OCI-LY1 (cell line): Measurements from ENCODE around the gene HMMR.
A peak's percentile ranks its signal among the peaks of the same experiment; 100 is the strongest.

Experiments used
- H2AFZ ChIP-seq: fragments of 200-600 bp; sonication (generic), shearing (Covaris generic); 2 replicates; pipeline ENCODE4 v1.6.0; 2014; ENCODE audit warnings: antibody characterized with exemption, mild to moderate bottlenecking, low read length
- H3F3A ChIP-seq: fragments of 200-600 bp; sonication (generic), shearing (Covaris generic); 2 replicates; pipeline ENCODE4 v1.6.0; 2014; ENCODE audit warnings: mild to moderate bottlenecking, antibody characterized with exemption, low read length, moderate library complexity; ENCODE audit not compliant: insufficient read depth
- H3K27ac ChIP-seq: fragments of 200-600 bp; sonication (generic); 2 replicates; pipeline ENCODE4 v1.5.1; 2014; ENCODE audit warnings: low read length, mixed run types, mild to moderate bottlenecking, low read depth; ENCODE audit not compliant: poor library complexity, severe bottlenecking
- H3K27me3 ChIP-seq: fragments of 200-600 bp; sonication (generic); 2 replicates; pipeline ENCODE4 v1.6.0; 2014; ENCODE audit warnings: antibody characterized with exemption, mild to moderate bottlenecking, low read length, moderate library complexity; ENCODE audit not compliant: insufficient read depth
- H3K36me3 ChIP-seq: fragments of 200-600 bp; sonication (generic); 2 replicates; pipeline ENCODE4 v1.6.1; 2014; ENCODE audit warnings: mild to moderate bottlenecking, antibody characterized with exemption, low read length, moderate library complexity, mixed read lengths; ENCODE audit not compliant: insufficient read depth
- H3K4me1 ChIP-seq: fragments of 200-600 bp; sonication (generic); 2 replicates; pipeline ENCODE4 v1.5.1; 2014; ENCODE audit warnings: mild to moderate bottlenecking, low read length, moderate library complexity; ENCODE audit not compliant: insufficient read depth, severe bottlenecking
- H3K4me2 ChIP-seq: fragments of 200-600 bp; sonication (generic), shearing (Covaris generic); 2 replicates; pipeline ENCODE4 v1.6.1; 2014; ENCODE audit warnings: low read length
- H3K4me3 ChIP-seq: fragments of 200-600 bp; sonication (generic); 2 replicates; pipeline ENCODE4 v1.5.1; 2014; ENCODE audit warnings: low read length, low read depth, mild to moderate bottlenecking, mixed read lengths; ENCODE audit not compliant: poor library complexity, severe bottlenecking
- H3K79me2 ChIP-seq: fragments of 200-600 bp; shearing (Covaris generic); 2 replicates; pipeline ENCODE4 v1.6.1; 2016; ENCODE audit warnings: mixed run types, low read length, mixed read lengths; ENCODE audit not compliant: insufficient read depth
- H3K9ac ChIP-seq: fragments of 200-600 bp; sonication (generic), shearing (Covaris generic); 2 replicates; pipeline ENCODE4 v1.6.1; 2014; ENCODE audit warnings: mild to moderate bottlenecking, low read length, mixed read lengths
- H3K9me2 ChIP-seq: fragments of 200-600 bp; sonication (generic), shearing (Covaris generic); 2 replicates; pipeline ENCODE4 v1.6.1; 2014; ENCODE audit warnings: low read depth, mild to moderate bottlenecking, low read length, mixed read lengths
- H3K9me3 ChIP-seq: fragments of 200-600 bp; shearing (Covaris generic); 2 replicates; pipeline ENCODE4 v1.6.1; 2014; ENCODE audit warnings: low read length, mixed read lengths
- H4K20me1 ChIP-seq: fragments of 200-600 bp; sonication (generic), shearing (Covaris generic); 2 replicates; pipeline ENCODE4 v1.6.0; 2016; ENCODE audit warnings: mild to moderate bottlenecking, low read length; ENCODE audit not compliant: insufficient read depth
- CTCF ChIP-seq: fragments of 200-600 bp; sonication (generic), shearing (Covaris generic); IDR thresholded peaks from 2 replicates; pipeline ENCODE4 v1.5.1; 2017; ENCODE audit warnings: mild to moderate bottlenecking, antibody characterized with exemption, low read length, moderate library complexity, mixed read lengths
- EZH2 ChIP-seq: fragments of 200-600 bp; sonication (generic), shearing (Covaris generic); IDR thresholded peaks from 2 replicates; pipeline ENCODE4 v1.8.0; 2017; ENCODE audit warnings: borderline replicate concordance, mixed run types, mild to moderate bottlenecking, antibody characterized with exemption, low read length, moderate library complexity, mixed read lengths

The HMMR gene

GRCh38 chr5:163506095-163506457 is 45.6 kb downstream of the HMMR start:
- no peaks in the 10 kb centered on the region for H3F3A ChIP-seq

GRCh38 chr5:163506726-163507125 is 46.3 kb downstream of the HMMR start:
- TF ChIP-seq EZH2 (no peak), CTCF (no peak)
- Histone ChIP-seq H3K9me3 (no peaks in the 10 kb centered on the region), H3F3A (no peaks in the 10 kb centered on the region), H3K27me3 (no peaks in the 10 kb centered on the region), H3K27ac (no peak overlapping the region), H4K20me1 (no peaks in the 10 kb centered on the region), H3K9me2 (no peaks in the 10 kb centered on the region), H3K4me3 (peak overlapping the region; percentile 83), H3K4me1 (peaks cover 64% of the 10 kb centered on the region), H3K79me2 (peaks cover 55% of the 10 kb centered on the region), H3K4me2 (peak overlapping the region; percentile 85), H3K36me3 (peaks cover under 1% of the 10 kb centered on the region; the same call in 1 of the 2 replicates), H3K9ac (peak overlapping the region; percentile 74), H2AFZ (no peak overlapping the region)

More at GRCh38 chr5:163506095-163506457, 45.6 kb downstream of the HMMR start:
- no peaks in the 10 kb centered on the region for H3K9me2 ChIP-seq
- peak overlapping the region; percentile 85 for H3K4me2 ChIP-seq
- no peaks in the 10 kb centered on the region for H3K36me3 ChIP-seq
- peak overlapping the region; percentile 83 for H3K4me3 ChIP-seq
- no peaks in the 10 kb centered on the region for H4K20me1 ChIP-seq
- H2AFZ ChIP-seq: no peak overlapping the region
- no peak for TF ChIP-seq CTCF
- TF ChIP-seq EZH2: no peak
- H3K9ac ChIP-seq: peak overlapping the region; percentile 74
- no peaks in the 10 kb centered on the region for H3K9me3 ChIP-seq
- no peaks in the 10 kb centered on the region for H3K27me3 ChIP-seq
- H3K27ac ChIP-seq: peak overlapping the region; percentile 71
- H3K79me2 ChIP-seq: peaks cover 53% of the 10 kb centered on the region
- H3K4me1 ChIP-seq: peaks cover 64% of the 10 kb centered on the region

GRCh38 chr5:163508753-163509152 is 48.3 kb downstream of the HMMR start:
- Histone ChIP-seq H3K9me2 (no peaks in the 10 kb centered on the region), H3K36me3 (peaks cover 21% of the 10 kb centered on the region; the same call in 1 of the 2 replicates), H3K4me2 (peak overlapping the region; percentile 10; the same call in 1 of the 2 replicates), H3K27ac (no peak overlapping the region), H2AFZ (no peak overlapping the region), H3K9ac (no peak overlapping the region), H3K4me1 (peaks cover 52% of the 10 kb centered on the region), H3K4me3 (no peak overlapping the region), H3K27me3 (no peaks in the 10 kb centered on the region), H3F3A (no peaks in the 10 kb centered on the region), H3K79me2 (peaks cover 58% of the 10 kb centered on the region), H4K20me1 (no peaks in the 10 kb centered on the region), H3K9me3 (no peaks in the 10 kb centered on the region)
- TF ChIP-seq CTCF (no peak), EZH2 (no peak)
